Pericardium fibroblast (primary cell): ENCODE data around the gene BCL2L12. TPM values are rescaled to one million over a fixed set of nuclear protein-coding genes. Genes with fewer than 3 reads are reported as not detected.

ENCODE experiments used
- total RNA-seq: library from RNA; depleted of rRNA; stranded (reverse); fragments of >200 nt; gene quantifications from 2 replicates; pipeline ENCODE4 v1.2.3, GENCODE V29; 2015

BCL2L12 gene, protein sequence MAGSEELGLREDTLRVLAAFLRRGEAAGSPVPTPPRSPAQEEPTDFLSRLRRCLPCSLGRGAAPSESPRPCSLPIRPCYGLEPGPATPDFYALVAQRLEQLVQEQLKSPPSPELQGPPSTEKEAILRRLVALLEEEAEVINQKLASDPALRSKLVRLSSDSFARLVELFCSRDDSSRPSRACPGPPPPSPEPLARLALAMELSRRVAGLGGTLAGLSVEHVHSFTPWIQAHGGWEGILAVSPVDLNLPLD
- 4.9 and 19.4 TPM in 2 replicates for total RNA-seq

GRCh38 chr19:49665351-49666119, at the start of gene BCL2L12, which contains the start of gene IRF3:
TSS of gene BCL2L12 (plus strand) at chr19:49665933. CDS start at chr19:49666693, 760 bp downstream.
TSS of gene IRF3 (minus strand) at chr19:49665857. CDS start at chr19:49664838, 1,019 bp downstream.

DNA sequence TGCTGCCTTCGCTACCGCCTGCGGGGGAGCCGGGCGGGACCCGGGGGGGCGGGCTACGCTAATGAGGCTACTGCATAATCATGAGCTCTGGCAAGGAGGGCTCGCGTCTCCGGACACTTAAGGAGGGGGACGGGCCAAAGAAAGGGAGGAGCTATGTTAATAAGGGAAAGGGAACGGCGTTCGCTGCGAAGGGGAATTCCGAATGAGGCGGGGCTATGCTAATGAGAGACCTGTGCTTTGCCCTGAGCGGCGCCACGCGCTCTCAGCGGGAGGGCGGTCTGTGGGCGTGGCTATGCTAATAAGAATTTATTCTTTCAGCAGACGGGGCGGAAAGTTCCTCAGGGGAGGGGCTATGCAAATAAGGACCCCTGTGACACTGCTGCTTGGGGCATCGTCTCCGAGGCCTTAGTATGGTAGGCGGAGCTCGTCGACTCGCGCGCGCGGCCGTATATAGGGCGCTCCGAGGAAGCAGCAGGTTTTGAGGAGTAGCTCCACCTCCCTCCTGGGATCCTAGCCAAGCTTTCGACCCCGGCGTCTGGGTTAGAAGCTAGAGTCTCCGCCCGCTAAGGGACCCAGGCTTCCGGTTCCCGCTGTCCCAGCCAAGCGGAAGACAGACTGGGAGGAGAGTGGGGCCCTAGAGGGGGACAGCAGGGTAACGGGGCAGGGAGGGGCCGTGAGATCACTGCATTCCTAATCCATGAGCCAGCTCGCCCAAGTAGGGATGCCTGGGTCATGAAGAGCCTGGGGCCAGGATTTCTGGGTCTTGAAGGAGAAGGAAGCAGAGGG, 25.4 kb upstream of the BCL2L12 start, which contains the start of gene RRAS:
RRAS (minus strand) TSS at position 31 of the 786 bp plus-strand sequence. CDS start 45 bp downstream, outside the sequence.

DNA sequence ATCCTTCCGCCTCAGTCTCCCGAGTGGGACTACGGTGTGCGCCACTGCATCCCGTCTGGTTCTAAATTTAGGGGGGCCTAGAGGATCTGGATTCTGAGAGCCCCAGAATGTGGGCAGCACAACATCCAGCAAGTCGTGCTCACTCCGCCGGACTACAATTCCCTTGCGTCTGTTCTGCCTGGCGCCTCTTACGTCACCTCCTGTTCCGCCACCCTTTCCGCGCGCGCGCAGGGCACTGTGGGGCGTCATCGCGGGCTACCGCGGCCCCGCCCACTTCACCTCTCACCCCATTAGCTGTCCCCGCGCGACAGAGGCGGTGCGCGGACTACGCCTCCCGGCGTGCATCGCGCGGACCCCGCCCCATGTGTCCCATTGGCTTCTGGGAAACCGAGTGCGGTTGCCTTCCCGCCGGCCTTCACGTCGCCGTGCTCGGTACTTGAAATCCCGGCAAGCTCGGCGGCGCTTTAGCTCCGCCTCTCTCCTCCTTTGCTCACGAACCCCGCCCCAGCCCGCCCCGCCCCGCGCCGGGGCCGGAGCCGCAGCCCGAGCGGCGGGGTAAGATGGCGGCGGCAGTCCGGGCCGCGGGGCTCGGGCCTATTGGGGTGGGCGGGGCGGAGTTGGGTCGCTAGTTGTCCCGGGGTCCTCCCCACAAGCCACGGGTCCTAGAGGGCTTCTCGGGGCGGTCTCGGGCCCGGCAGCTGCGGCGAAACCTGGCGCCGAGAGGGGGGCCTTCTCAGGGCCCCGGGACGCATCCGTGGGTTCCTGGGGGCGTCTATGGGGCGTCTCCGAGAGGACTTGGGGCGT, 23.8 kb upstream of the BCL2L12 start, which contains the start of gene SCAF1:
SCAF1 (plus strand) TSS at position 522 of the 804 bp plus-strand sequence. CDS start 2,818 bp downstream, outside the sequence.

GRCh38 chr19:49677231-49677900, 11.6 kb downstream of the BCL2L12 start, which contains the start of gene PRMT1:
TSS of gene PRMT1 (plus strand) at chr19:49677271. CDS start at chr19:49677281, 10 bp downstream.

GRCh38 chr19:49689133-49690078, 23.7 kb downstream of the BCL2L12 start, which contains the start of gene ADM5:
TSS of gene ADM5 (plus strand) at chr19:49689594. CDS start at chr19:49689838, 244 bp downstream.

GRCh38 chr19:49690656-49691242, 25.0 kb downstream of the BCL2L12 start, which contains the start of gene CPT1C:
TSS of gene CPT1C (plus strand) at chr19:49691116. CDS start at chr19:49692253, 1,137 bp downstream.

Other genes starting within 250 kb of the BCL2L12 start
- not detected in 2 replicates for gene PTH2, start 242.5 kb upstream of the BCL2L12 start, total RNA-seq
- gene GFY, start 240.5 kb upstream of the BCL2L12 start, total RNA-seq, result not detected in 2 replicates
- gene SLC17A7, start 224.4 kb upstream of the BCL2L12 start, total RNA-seq, result not detected in 2 replicates
- gene PIH1D1, start 214.1 kb upstream of the BCL2L12 start, total RNA-seq, result 52.9 and 75.9 TPM in 2 replicates
- 25.3 and 36.2 TPM in 2 replicates for gene ALDH16A1, start 212.7 kb upstream of the BCL2L12 start, total RNA-seq
- 2.6 and 3.3 TPM in 2 replicates for gene FLT3LG, start 191.7 kb upstream of the BCL2L12 start, total RNA-seq
- gene RPL13A, start 178.3 kb upstream of the BCL2L12 start, total RNA-seq, result 4,979 and 5,980 TPM in 2 replicates
- gene RPS11, start 169.5 kb upstream of the BCL2L12 start, total RNA-seq, result 4,757 and 6,131 TPM in 2 replicates
- 117 and 185 TPM in 2 replicates for gene FCGRT, start 153.3 kb upstream of the BCL2L12 start, total RNA-seq
- gene RCN3, start 137.9 kb upstream of the BCL2L12 start, total RNA-seq, result 161 and 237 TPM in 2 replicates
- 63.1 and 64.5 TPM in 2 replicates for gene NOSIP, start 85.4 kb upstream of the BCL2L12 start, total RNA-seq
- gene PRRG2, start 84.6 kb upstream of the BCL2L12 start, total RNA-seq, result 0.09 TPM in 1 of 2 replicates, not detected in the other
- gene PRR12, start 74.8 kb upstream of the BCL2L12 start, total RNA-seq, result 6.9 and 8.0 TPM in 2 replicates
- gene RRAS, start 25.8 kb upstream of the BCL2L12 start, total RNA-seq, result 93.1 and 141 TPM in 2 replicates
- gene SCAF1, start 23.7 kb upstream of the BCL2L12 start, total RNA-seq, result 31.8 and 47.6 TPM in 2 replicates
- 33.0 and 39.3 TPM in 2 replicates for gene IRF3, start 76 bp upstream of the BCL2L12 start, total RNA-seq
- gene PRMT1, start 11.3 kb downstream of the BCL2L12 start, total RNA-seq, result 165 and 173 TPM in 2 replicates
- gene ADM5, start 23.7 kb downstream of the BCL2L12 start, total RNA-seq, result 0.12 and 0.26 TPM in 2 replicates
- 11.0 and 14.8 TPM in 2 replicates for gene CPT1C, start 25.2 kb downstream of the BCL2L12 start, total RNA-seq
- 0.47 and 3.6 TPM in 2 replicates for gene TSKS, start 97.4 kb downstream of the BCL2L12 start, total RNA-seq
- 174 and 177 TPM in 2 replicates for gene AP2A1, start 101.1 kb downstream of the BCL2L12 start, total RNA-seq
- gene FUZ, start 147.4 kb downstream of the BCL2L12 start, total RNA-seq, result 12.3 and 24.7 TPM in 2 replicates
- 22.5 and 23.3 TPM in 2 replicates for gene MED25, start 152.4 kb downstream of the BCL2L12 start, total RNA-seq
- gene PTOV1, start 185.2 kb downstream of the BCL2L12 start, total RNA-seq, result 93.7 and 94.1 TPM in 2 replicates
- gene PNKP, start 201.6 kb downstream of the BCL2L12 start, total RNA-seq, result 25.6 and 31.2 TPM in 2 replicates
- 39.9 and 47.8 TPM in 2 replicates for gene AKT1S1, start 211.4 kb downstream of the BCL2L12 start, total RNA-seq
- gene TBC1D17, start 211.8 kb downstream of the BCL2L12 start, total RNA-seq, result 30.7 and 32.6 TPM in 2 replicates
- gene IL4I1, start 231.0 kb downstream of the BCL2L12 start, total RNA-seq, result not detected in 2 replicates